Upper lobe of left lung (tissue), 6 donors: ENCODE measurements around the gene APLNR. TPM values are rescaled to one million over a fixed set of nuclear protein-coding genes. Genes with fewer than 3 reads are reported as not detected.
A peak's percentile ranks its signal among the peaks of the same experiment; 100 is the strongest.

ENCODE experiments used
- ATAC-seq, 2 donors: fragments of 200-7000 bp; cut with Tn5 transposase; one replicate each; pipeline ENCODE4 v1.9.1; 2022; ENCODE audit warnings: mild to moderate bottlenecking in 2 of 2, moderate library complexity in 2 of 2; ENCODE audit not compliant: low FRiP score in 2 of 2
- DNase-seq, 2 donors: peaks; one replicate each; pipeline ENCODE4 v3.0.0-alpha.2; 2019 to 2020
- H3K27ac ChIP-seq, 4 donors: fragments of 200-600 bp; sonication (generic); one replicate each; pipeline ENCODE4 v1.5.1; 2016 to 2019
- H3K27me3 ChIP-seq, 4 donors: fragments of 200-600 bp; sonication (generic); one replicate each; pipeline ENCODE4 v1.5.1; 2017 to 2019
- H3K36me3 ChIP-seq, 4 donors: fragments of 200-600 bp; sonication (generic); one replicate each; pipeline ENCODE4 v1.5.1; 2016 to 2019
- H3K4me1 ChIP-seq, 4 donors: fragments of 200-600 bp; sonication (generic); one replicate each; pipeline ENCODE4 v1.5.1; 2018 to 2019
- H3K4me3 ChIP-seq, 4 donors: fragments of 200-600 bp; sonication (generic); one replicate each; pipeline ENCODE4 v1.5.1; 2017 to 2019; ENCODE audit warnings: mild to moderate bottlenecking in 2 of 4, moderate library complexity in 1 of 4
- H3K9me3 ChIP-seq, 4 donors: fragments of 200-600 bp; sonication (generic); one replicate each; pipeline ENCODE4 v1.5.1; 2018 to 2019
- EP300 ChIP-seq, 4 donors: sonication (generic); formaldehyde crosslinking; IDR thresholded peaks; one replicate each; pipeline ENCODE4 v1.5.1; 2017; ENCODE audit warnings: antibody characterized with exemption in 4 of 4, control low read depth in 2 of 4
- POLR2A ChIP-seq, 4 donors: fragments of 450-650 bp; IDR thresholded peaks; one replicate each; pipeline ENCODE4 v1.5.1; 2016 to 2017; ENCODE audit warnings: antibody characterized with exemption in 4 of 4, mild to moderate bottlenecking in 2 of 4
- POLR2AphosphoS5 ChIP-seq, 2 donors: sonication (generic); formaldehyde crosslinking; IDR thresholded peaks; one replicate each; pipeline ENCODE4 v1.5.1; 2017; ENCODE audit warnings: antibody characterized with exemption in 2 of 2
- WGBS, 2 donors: methylation state at CpG; one replicate each; pipeline ENCODE4 v1.1.5; 2017 to 2018; 5-methylcytosine and 5-hydroxymethylcytosine counted together
- total RNA-seq, 6 donors: library from RNA; depleted of rRNA in 4 of 6; stranded (reverse); fragments of >200 nt in 4 of 6; gene quantifications; one replicate each; pipeline versions ENCODE4 v1.1.0 to v1.2.1, GENCODE V29; 2016 to 2021
- TF ChIP-seq, protein P1 (sequence below), 6 experiments: fragments of 450-650 bp in 4 of 6; fragments of 200-600 bp in 2 of 6; sonication (generic) in 2 of 6; IDR thresholded peaks; one replicate each; pipeline ENCODE4 v1.5.1; 2016 to 2019; ENCODE audit warnings: antibody characterized with exemption in 6 of 6
- donor health status: DM: no; HTN: no; CAD: no; lungs with moderate emphysema.
- donor health status: DM: no; HTN: yes; CAD: no; lungs with severe emphysema.

Gene APLNR
- total RNA-seq, 6 donors from 2014 or later = 1.1 to 5.7 (median 1.9) TPM; not detected in 1

DNA sequence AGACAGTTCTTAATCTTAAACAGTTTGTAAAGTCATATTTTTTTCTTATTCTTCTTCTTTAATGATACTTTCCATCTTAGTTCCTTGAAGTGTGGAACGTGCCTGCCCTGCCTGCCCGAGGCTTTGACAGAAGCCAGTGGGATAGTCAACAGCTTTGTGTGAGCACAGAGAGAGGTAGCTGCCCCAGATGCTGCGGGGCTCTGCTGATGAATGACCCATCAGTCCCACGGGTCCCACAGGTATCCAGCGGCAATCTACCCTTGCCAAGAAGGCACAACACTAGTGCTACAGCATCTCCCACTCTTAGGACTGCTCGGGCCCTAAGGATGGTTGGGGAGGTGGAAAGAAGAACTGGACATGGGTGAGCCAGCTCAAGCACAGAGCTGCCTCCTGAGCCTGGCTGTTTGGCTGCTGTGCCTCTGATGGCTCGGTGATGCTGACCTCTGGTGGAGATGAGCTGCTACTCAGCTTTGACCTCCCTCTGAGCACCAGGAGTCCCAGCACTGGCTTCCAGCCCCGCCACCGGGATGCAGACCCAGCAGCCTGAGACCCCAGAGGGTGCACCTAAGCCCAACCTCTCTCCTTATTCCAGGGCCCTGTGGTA is 11.8 kb upstream of the APLNR start:
- 28 to 42% methylated on average over 6 to 9 of the region's 9 CpGs for WGBS, 2 donors
- H3K27me3 ChIP-seq = no peaks in the 10 kb centered on the region
- TF ChIP-seq EP300 (IDR thresholded peaks at IDR 0.05) = no peak
- TF ChIP-seq, protein P1, sequence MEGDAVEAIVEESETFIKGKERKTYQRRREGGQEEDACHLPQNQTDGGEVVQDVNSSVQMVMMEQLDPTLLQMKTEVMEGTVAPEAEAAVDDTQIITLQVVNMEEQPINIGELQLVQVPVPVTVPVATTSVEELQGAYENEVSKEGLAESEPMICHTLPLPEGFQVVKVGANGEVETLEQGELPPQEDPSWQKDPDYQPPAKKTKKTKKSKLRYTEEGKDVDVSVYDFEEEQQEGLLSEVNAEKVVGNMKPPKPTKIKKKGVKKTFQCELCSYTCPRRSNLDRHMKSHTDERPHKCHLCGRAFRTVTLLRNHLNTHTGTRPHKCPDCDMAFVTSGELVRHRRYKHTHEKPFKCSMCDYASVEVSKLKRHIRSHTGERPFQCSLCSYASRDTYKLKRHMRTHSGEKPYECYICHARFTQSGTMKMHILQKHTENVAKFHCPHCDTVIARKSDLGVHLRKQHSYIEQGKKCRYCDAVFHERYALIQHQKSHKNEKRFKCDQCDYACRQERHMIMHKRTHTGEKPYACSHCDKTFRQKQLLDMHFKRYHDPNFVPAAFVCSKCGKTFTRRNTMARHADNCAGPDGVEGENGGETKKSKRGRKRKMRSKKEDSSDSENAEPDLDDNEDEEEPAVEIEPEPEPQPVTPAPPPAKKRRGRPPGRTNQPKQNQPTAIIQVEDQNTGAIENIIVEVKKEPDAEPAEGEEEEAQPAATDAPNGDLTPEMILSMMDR (IDR thresholded peaks at IDR 0.05) = peak; percentile 33 to 73 (median 65)
- DNase-seq (peak; percentile 53 to 72), ATAC-seq (peak; percentile 78 to 93)
- H3K9me3 ChIP-seq = no peaks in the 10 kb centered on the region
- no peaks in the 10 kb centered on the region for H3K36me3 ChIP-seq
- peak overlapping the region in 1 of 4 donors; percentile 5 for H3K4me3 ChIP-seq
- peaks cover 5 to 14% (median 6%) of the 10 kb centered on the region in 4 donors for H3K4me1 ChIP-seq
- H3K27ac ChIP-seq = no peak overlapping the region

DNA sequence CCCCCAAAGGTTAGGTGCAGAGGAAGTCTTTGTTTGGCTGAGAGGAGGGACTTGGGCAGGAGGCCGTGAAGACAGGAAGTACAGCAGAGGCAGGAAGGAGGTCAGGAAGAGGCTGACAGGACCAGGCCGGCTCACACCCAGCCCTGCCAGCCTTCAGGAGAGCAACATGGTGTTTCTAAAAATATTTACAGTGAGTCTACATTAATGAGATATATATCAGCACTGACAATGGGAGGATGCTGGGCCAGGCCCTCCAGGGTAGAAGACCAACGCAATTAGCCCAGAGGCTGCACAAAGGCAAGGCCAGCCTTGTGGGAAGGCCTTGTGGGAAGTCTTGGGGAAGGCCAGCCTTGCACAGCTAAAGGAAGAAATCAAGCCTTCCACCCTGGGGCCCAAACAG is 7.9 kb upstream of the APLNR start:
- Histone ChIP-seq H3K4me3 (no peak overlapping the region), H3K9me3 (no peaks in the 10 kb centered on the region), H3K27me3 (no peaks in the 10 kb centered on the region), H3K36me3 (no peaks in the 10 kb centered on the region), H3K27ac (no peak overlapping the region), H3K4me1 (peaks cover 0 to 11% (median 6%) of the 10 kb centered on the region in 4 donors)
- TF ChIP-seq POLR2A (IDR thresholded peaks at IDR 0.05) = no peak
- TF ChIP-seq POLR2AphosphoS5 (IDR thresholded peaks at IDR 0.05) = peak in 1 of 2 donors; percentile 75
- peak in 1 of 2 donors; percentile 1 for ATAC-seq
- DNase-seq = peak in 1 of 2 donors; percentile 28
- WGBS, 2 donors = 45 to 49% methylated on average over 3 of the region's 3 CpGs

DNA sequence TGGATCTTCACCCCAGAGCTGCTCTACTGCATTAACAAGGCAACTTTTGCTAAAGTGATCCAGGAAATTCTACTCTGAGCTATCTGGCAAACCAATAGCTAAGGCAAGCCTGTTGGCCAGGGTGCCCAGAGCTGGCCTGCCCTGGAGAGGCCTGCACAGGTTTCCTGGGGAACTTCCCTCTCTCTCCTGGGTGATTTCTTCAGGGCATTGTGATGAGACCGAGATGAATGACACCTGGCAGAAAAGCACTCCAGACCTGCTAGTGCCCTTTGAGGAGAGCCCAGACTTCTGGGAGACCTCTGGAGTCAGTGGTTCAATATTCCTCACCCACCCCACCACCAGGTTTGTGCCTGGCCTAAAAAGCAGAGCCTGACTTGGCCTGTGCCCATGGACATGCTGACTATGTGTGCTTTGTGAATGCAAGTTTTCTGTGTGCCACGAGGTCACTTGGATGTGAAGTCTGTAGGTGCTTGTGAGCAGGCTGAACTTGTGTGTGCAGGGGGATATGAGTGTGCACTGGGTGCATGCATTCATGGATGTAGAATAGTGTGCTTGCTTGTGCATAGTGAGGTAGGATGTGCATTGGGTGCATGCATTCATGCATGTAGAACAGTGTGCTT is 4.4 kb upstream of the APLNR start:
- Histone ChIP-seq H3K27ac (peak overlapping the region in 1 of 4 donors; percentile 42), H3K4me3 (no peak overlapping the region), H3K36me3 (no peaks in the 10 kb centered on the region), H3K4me1 (peaks cover 0 to 17% (median 11%) of the 10 kb centered on the region in 4 donors), H3K27me3 (no peaks in the 10 kb centered on the region), H3K9me3 (no peaks in the 10 kb centered on the region)
- ATAC-seq = no peak
- 44 to 65% methylated on average over 1 to 2 of the region's 2 CpGs for WGBS, 2 donors
- TF ChIP-seq EP300 (IDR thresholded peaks at IDR 0.05) = no peak
- no peak for TF ChIP-seq POLR2AphosphoS5 (IDR thresholded peaks at IDR 0.05)
- TF ChIP-seq, protein P1 (IDR thresholded peaks at IDR 0.05) = no peak
- TF ChIP-seq POLR2A (IDR thresholded peaks at IDR 0.05) = no peak
- no peak for DNase-seq

DNA sequence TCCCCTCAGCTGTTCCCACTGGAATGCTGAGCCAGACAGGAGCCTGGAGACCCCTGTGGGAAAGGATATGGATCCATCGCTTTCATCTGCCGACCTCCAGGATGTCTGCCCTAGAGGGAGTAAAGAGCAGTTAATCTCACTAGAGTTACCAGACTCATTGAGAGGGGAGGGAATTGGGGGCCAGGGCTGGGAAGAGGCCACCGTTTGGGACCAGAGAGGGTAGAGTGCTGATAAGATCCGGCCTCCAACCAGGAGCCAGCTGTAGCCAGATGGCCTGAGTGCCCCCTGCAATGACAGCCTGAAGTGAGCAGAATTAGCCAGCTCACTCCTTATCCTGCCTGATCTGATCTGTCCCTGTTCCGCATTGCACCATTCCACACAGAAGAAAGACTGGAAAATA is 3.7 kb upstream of the APLNR start:
- ATAC-seq = no peak
- peaks cover 0 to 18% (median 11%) of the 10 kb centered on the region in 4 donors for H3K4me1 ChIP-seq
- 61 to 71% methylated on average over 5 of the region's 5 CpGs for WGBS, 2 donors
- TF ChIP-seq EP300 (IDR thresholded peaks at IDR 0.05) (no peak), POLR2AphosphoS5 (IDR thresholded peaks at IDR 0.05) (no peak), POLR2A (IDR thresholded peaks at IDR 0.05) (no peak)
- TF ChIP-seq, protein P1 (IDR thresholded peaks at IDR 0.05) = no peak
- no peaks in the 10 kb centered on the region for H3K27me3 ChIP-seq
- no peaks in the 10 kb centered on the region for H3K9me3 ChIP-seq
- no peaks in the 10 kb centered on the region for H3K36me3 ChIP-seq
- no peak for DNase-seq
- H3K4me3 ChIP-seq = no peak overlapping the region
- H3K27ac ChIP-seq = peak overlapping the region in 1 of 4 donors; percentile 42

DNA sequence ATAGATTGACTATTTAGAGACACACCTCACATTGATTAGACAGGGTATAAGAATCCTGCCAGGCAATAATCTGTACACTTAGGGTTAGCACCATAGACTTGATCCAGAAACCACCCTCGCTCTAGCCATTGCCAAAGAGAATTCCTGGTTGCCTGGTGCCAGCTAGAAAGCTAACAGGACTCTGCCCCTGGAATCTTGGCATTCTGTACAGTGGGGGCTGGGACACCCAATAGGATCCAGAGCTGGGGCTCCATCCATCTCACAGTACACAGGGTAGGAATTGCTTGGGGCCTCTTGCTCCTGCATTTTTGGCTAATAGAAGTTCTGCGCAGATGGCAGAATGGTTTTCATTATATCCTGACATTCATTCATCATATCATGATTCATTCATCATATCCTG is 3.0 kb upstream of the APLNR start:
- ATAC-seq (no peak), DNase-seq (no peak)
- no peaks in the 10 kb centered on the region for H3K9me3 ChIP-seq
- H3K36me3 ChIP-seq = no peaks in the 10 kb centered on the region
- H3K4me1 ChIP-seq = peaks cover 0 to 13% (median 6%) of the 10 kb centered on the region in 4 donors
- H3K27ac ChIP-seq = no peak overlapping the region
- TF ChIP-seq, protein P1 (IDR thresholded peaks at IDR 0.05) = no peak
- TF ChIP-seq POLR2A (IDR thresholded peaks at IDR 0.05) (no peak), POLR2AphosphoS5 (IDR thresholded peaks at IDR 0.05) (no peak), EP300 (IDR thresholded peaks at IDR 0.05) (no peak)
- no peak overlapping the region for H3K4me3 ChIP-seq
- no peaks in the 10 kb centered on the region for H3K27me3 ChIP-seq
- WGBS, 2 donors = 88% methylated on average over 2 of the region's 2 CpGs
